CD1c-positive myeloid dendritic cell (primary cell): ENCODE measurements around the gene SCUBE3.
A peak's percentile ranks its signal among the peaks of the same experiment; 100 is the strongest.

Experiments used
- DNase-seq: peaks from one replicate; pipeline ENCODE4 v3.0.0-alpha.2; 2016; ENCODE audit errors: extremely low spot score

The SCUBE3 gene

DNA sequence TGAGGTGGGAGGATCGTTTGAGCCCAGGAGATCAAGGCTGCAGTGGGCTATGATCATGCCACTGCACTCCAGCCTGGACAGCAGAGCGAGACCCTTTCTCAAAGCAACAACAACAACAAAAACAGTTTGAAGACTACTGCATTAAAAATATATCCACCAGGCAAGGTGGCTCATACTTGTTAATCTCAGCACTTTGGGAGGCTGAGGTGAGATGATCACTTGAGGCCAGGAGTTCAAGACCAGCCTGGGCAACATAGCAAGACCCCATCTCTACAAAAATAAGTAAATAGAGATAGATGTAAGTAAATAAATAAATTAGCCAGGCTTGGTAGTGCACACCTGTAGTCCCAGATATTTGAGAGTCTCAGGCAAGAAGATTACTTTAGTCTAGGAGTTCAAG lies 58.2 kb downstream of the SCUBE3 start:
- DNase-seq: no peak

- DNase-seq: no peak
These were observed 60.2 kb downstream of the SCUBE3 start for GRCh38 chr6:35273822-35274559.

GRCh38 chr6:35275744-35276260 lies 62.0 kb downstream of the SCUBE3 start:
- no peak for DNase-seq

- DNase-seq: no peak
These were observed 65.0 kb downstream of the SCUBE3 start for GRCh38 chr6:35278708-35279107.

DNA sequence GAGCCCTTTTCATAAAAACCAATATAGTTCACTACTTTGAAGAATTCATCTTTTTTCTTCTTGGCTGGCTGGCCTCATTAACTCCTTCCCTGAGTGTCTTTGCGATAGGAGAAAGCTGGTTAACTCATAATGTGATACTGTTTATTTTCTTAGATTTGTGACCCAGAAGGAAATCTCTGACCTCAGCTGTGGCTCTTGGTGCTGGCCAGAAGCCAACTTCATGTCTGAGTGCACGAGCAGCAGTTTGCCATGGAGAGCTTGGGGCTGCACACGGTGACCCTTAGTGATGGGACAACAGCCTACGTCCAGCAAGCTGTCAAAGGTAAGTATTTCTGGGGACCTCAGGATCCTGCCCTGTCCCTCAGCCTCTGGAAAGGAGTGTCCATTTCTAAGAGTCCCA lies 67.1 kb downstream of the SCUBE3 start:
- DNase-seq: no peak

- no peak for DNase-seq
These were observed 68.7 kb downstream of the SCUBE3 start for GRCh38 chr6:35282472-35282871.

DNA sequence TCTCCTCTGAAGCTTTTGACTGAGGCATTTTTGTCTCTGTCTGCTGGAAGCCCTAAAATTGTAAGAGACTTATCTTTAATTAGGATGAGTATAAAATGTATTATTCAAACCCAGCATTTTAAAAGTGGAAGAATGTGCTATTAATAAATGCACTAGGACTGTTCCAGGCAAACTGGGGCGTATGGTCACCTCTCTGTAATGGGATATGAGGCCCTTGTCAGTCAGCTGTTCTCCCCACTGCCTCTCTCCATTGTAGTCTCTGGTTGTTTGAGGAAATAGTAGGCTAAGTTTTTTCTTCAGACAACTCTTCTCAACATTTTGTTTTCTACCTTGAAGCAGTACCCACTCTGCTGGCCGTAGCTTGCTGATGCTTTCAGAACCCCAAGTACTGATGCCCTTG lies 69.6 kb downstream of the SCUBE3 start:
- no peak for DNase-seq

- DNase-seq: no peak
These were observed 74.1 kb downstream of the SCUBE3 start for GRCh38 chr6:35287671-35288396.

DNA sequence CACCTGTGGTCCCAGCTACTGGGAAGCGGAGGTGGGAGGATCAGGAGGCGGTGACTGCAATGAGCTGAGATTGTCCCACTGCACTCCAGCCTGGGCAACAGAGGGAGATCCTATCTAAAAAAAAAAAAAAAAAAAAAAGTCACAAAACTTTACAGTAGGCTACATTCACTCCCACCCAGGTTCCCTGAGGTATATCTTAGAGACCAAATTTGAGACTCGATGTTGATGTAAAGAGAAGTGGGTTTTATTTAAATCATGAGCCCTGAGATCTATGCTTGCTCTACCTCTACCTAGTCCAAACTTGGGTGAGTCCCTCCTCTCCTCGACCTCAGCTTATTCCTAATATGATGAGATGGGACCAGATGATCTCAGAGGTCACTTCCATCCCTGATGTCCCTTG lies 75.1 kb downstream of the SCUBE3 start:
- no peak for DNase-seq

GRCh38 chr6:35291491-35291890 lies 77.7 kb downstream of the SCUBE3 start:
- no peak for DNase-seq

- DNase-seq: no peak
These were observed 78.7 kb downstream of the SCUBE3 start for GRCh38 chr6:35292494-35292893.

GRCh38 chr6:35293681-35294080 lies 79.9 kb downstream of the SCUBE3 start:
- DNase-seq: no peak

GRCh38 chr6:35294308-35294945 lies 80.7 kb downstream of the SCUBE3 start:
- DNase-seq: peak; percentile 58

DNA sequence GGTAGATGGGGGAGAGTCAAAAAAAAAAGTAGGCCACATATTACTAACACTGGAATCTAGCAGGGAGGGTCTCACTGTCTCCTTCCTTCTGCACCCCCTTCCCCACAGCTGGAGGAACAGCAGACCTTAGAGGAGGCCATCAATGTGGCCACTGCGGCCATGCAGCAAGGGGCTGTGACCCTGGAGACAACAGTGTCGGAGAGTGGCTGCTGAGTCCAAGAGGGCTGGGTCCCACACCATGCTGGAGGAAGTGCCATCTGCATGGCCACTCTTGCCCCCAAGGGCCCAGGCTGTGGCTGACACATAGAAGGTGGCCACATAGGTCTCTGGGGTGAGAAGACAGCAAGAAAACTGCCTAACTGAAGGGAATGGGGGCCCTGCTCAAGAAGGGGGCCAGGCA lies 81.3 kb downstream of the SCUBE3 start:
- DNase-seq: no peak

- DNase-seq: no peak
These were observed 82.0 kb downstream of the SCUBE3 start for GRCh38 chr6:35295521-35296315.

DNA sequence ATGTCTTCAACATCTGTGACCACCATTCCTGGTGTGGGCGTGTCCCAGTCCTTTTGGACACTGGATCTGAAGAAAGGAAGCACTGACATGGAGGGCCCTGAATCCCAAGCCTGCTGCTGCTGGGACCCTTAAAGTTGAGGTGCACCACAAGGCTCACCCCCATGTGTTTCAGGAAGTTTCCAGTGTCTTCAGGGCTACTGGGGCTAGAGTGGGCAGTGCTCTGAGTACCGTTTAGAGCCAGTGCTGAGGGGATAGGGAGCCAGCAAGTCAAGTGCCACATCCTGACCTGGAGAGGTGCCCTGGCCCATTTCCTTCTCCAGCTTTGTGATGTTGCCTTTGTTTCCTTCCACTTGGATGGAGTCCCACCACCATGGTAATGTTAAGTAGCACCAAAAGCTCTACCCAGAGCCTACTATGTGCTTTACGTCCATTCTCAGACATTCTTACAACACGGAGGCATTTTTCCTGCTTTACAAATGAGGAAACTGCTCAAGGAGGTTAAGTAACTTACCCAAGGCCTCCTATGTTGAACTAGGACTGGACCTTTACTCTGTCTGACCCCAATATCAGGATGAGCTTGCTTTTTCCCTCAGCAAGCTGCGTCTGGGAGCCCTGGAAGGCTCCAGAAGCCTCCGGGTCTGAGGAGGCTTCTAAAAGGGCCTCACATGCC lies 83.3 kb downstream of the SCUBE3 start:
- peak; percentile 37 for DNase-seq

GRCh38 chr6:35297601-35298481 lies 84.1 kb downstream of the SCUBE3 start, which contains the start of gene DEF6:
Gene DEF6, plus strand, starts transcription at chr6:35297818. Its CDS starts 39 bp downstream, at chr6:35297857.
- DNase-seq: peak; percentile 93

DNA sequence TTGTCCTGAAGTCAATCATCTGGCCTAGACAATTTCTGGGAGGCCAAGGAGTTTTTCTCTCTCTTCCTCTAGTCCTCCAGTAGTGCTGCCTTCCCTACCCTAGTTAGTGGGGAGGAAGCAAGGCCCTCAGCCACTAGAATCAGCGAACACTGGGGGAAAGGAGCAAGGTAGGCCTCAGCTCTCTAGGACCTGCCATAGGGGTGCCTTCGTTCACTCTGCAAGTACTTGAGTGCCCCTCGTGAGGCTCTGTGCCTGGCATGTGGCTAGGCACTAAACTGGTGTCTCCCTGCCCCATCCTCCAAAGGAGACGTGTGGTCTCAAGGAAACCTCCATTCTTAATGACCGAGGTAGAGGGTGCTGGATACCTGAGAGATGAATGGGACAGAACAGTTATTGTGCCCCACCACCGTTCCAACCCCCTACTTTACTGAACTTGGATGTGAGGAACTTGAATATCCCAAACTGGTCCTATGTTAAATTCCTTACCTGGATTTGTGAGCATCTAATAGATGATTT lies 84.9 kb downstream of the SCUBE3 start:
- no peak for DNase-seq

- DNase-seq: peak; percentile 74
These were observed 85.9 kb downstream of the SCUBE3 start for GRCh38 chr6:35299674-35300073.

DNA sequence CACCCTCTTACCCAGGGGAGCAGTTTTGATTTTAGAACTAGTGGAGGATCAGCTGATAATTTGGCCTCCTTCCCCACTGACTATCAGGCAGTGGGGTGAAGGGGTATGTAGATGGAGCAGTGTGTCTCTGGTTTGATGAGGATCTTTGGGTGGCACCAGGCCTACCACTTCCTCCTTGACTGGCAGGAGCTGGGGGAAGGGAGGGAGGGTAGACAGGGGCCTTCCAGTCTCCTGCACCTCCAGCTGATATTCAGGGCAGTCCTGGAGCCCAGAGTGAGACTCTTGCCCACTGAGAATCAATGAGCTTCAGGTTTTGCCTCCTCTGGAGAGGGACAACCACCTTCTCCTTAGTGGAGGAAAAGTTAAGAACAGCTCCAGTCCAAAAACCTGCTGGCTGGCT lies 87.1 kb downstream of the SCUBE3 start:
- DNase-seq: peak; percentile 29
